GM18498 (cell line): ENCODE measurements around the gene FAM222A.

Source experiments
- ATAC-seq: cut with Tn5 transposase; IDR thresholded peaks from one replicate; pipeline ENCODE4 v1.9.1; 2021; ENCODE audit warnings: mild to moderate bottlenecking, moderate library complexity; ENCODE audit not compliant: unreplicated experiment

The FAM222A gene

GRCh38 chr12:109758426-109759420, 45.1 kb downstream of the FAM222A start:
- ATAC-seq: no peak

DNA sequence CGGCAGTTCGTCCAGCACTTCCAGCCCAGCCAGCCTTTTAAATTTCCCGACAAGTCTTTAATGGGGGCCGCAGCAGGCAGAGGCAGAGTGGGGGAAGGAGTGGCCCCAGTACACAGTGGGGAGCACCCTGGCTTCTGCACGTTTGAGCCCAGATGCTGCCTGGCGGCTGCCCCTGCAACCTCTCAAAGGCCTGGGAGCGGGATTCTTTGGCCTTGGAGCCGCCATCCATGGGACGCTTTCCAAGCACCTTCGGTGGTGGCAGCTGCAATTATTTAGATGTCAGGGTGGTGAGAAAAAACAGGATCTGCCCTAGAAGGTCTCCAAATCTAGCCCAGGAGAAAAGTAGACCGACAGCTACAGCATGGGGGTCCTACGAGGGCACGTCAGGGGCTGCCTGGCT, 46.0 kb downstream of the FAM222A start:
- no peak for ATAC-seq

GRCh38 chr12:109760031-109760929, 46.7 kb downstream of the FAM222A start:
- no peak for ATAC-seq

DNA sequence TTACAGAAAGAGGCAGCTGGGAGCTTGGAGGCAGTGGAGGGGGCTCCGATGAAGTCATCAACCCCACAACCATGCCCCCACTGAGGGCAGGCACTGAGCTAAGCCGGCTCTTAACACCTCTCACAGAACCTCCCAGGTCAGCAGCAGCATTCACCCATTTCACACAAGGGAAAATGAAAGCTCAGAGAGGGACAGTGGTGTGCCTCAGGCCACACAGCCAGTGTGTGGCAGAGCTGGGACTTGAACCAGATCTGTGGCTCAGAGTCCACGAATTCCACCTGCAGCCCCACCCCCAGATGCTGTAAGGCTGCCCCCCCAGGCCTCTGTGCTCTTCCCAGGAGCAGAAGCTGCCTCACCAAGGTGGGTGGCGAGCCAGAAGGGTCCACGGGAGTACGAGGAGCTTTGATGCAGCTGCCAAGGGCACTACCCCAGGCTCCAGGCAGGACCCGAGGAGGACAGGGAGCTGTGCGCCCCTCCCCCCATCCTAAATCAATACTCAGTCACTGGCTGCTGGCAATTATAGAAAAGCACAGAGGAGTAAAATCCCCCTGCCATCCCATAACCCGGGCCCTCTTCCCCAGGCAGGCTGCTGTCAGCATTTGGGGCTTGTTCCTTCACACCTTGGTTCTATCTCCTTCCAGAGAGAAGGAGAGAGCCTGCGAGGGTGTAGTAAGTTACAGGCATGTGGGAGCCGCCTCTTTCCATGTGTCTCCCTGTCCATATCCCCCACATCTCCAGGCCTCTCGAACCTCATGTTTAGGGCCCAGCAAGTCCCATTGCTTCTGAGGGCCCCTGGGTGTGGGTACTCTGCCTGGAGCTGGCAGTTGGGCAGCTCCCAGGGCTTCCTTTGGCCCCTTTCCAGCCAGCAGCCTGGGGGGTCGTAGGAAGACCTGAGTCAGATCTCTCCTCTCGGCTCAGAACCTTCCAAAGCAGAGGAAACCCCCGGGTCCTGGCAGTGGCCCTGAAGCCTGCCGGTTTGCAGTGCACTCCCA, 47.6 kb downstream of the FAM222A start:
- ATAC-seq: no peak

GRCh38 chr12:109762071-109762672, 48.5 kb downstream of the FAM222A start:
- no peak for ATAC-seq

- ATAC-seq: no peak
These were observed 49.1 kb downstream of the FAM222A start for GRCh38 chr12:109762673-109763191.

GRCh38 chr12:109763201-109763841, 49.7 kb downstream of the FAM222A start:
- no peak for ATAC-seq

DNA sequence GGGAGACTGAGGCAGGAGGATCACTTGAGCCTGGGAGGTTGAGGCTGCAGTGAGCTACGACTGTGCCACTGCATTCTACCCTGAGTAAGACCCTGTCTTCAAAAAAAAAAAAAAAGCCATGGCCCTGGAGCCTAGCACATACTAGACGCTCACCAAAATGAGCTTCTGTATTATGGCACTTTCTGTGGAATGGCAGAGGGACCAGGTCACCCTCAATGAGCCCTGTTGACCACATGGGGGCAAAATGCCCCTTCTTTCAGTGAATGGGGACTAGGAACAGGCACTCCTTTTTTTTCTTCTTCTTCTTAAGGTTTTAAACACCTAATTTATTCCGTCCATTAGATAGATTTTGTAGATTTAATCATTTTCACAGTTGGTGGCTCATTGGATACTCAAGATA, 50.5 kb downstream of the FAM222A start:
- ATAC-seq: no peak

GRCh38 chr12:109764776-109765445, 51.3 kb downstream of the FAM222A start:
- no peak for ATAC-seq

DNA sequence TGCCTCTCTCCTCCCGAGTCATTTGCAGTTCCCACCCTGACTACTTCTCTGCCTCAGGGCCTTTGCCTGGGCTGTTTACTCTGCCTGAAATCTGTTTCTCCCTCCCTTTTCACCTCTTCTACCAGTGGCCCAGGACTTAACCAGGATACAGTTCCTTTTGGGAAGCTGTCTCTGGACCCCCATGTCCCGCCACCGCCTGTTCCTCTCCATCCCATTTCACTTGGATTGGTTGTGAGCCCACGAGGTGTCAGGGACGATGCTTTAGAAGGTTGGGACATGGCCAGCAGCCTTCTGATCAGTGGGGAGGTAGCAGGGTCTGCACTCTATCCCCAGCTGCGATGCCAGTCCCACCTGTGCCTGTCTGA, 51.8 kb downstream of the FAM222A start:
- ATAC-seq: no peak

DNA sequence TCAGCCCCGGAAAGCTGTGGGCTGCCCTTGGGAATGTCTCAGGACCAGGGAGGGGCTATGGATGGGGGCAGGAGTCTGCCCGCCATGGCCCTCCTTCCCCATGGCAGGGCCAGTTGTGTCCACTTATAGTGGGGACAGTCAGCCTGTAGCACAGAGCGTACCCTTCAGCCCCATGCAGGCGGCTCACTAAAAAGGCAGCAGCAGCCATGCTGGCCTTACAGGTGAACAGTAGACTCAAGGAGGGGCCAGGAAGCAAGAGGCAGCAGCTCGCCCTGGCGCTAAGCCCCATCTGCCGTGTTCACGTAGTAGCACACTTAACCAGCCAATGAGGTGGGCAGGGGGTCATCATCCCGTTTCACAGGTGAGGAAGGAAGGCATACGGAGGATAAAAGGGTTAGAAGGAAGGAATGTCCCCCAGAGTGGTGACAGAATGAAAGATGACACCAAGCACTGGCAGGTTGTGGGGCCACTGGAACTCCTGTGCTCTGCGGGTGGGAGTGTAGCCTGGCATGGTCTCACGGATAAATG, 52.7 kb downstream of the FAM222A start:
- no peak for ATAC-seq

- no peak for ATAC-seq
These were observed 53.8 kb downstream of the FAM222A start for GRCh38 chr12:109767456-109767855.

DNA sequence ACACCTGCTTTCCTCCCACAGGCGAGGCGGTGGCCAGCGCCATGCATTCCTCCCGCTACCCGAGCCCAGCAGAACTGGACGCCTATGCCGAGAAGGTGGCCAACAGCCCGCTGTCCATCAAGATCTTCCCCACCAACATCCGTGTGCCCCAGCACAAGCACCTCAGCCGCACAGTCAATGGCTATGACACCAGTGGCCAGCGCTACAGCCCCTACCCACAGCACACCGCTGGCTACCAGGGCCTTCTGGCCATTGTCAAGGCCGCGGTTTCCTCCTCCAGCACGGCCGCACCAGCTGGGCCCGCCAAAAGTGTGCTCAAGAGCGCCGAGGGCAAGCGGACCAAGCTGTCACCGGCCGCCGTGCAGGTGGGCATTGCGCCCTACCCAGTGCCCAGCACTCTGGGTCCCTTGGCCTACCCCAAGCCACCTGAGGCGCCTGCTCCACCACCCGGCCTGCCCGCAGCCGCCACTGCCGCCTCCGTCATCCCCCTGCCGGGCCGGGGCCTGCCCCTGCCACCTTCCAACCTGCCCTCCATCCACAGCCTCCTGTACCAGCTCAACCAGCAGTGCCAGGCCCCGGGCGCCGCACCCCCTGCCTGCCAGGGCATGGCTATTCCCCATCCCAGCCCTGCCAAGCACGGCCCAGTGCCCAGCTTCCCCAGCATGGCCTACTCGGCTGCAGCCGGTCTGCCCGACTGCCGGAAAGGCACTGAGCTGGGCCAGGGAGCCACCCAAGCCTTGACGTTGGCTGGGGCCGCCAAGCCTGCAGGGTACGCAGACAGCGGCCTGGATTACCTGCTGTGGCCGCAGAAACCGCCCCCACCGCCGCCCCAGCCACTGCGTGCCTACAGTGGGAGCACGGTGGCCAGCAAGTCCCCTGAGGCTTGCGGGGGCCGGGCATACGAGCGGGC, 54.6 kb downstream of the FAM222A start:
- ATAC-seq: no peak

GRCh38 chr12:109768901-109769670, 55.5 kb downstream of the FAM222A start:
- no peak for ATAC-seq

GRCh38 chr12:109770104-109770860, 56.7 kb downstream of the FAM222A start:
- no peak for ATAC-seq
